A549 (cell line): ENCODE data around the gene TNP2. TPM values are rescaled to one million over a fixed set of nuclear protein-coding genes. Genes with fewer than 3 reads are reported as not detected.

Experiments
- ATAC-seq, 2 experiments: fragments of 200-7000 bp in 1 of 2; fragments of >200 bp in 1 of 2; cut with Nextera tagmentation in 1 of 2; cut with Tn5 transposase in 1 of 2; 3 replicates each; pipeline versions ENCODE4 v1.8.0 to v1.9.1; 2018 to 2020; ENCODE audit warnings: mild to moderate bottlenecking in 1 of 2, moderate library complexity in 1 of 2
- CTCF ChIA-PET: fragments of 300-600 bp; sonication (Branson Sonifier 250); formaldehyde crosslinking; extraction: SDS; loops from one replicate; lab custom pipeline; 2021; ENCODE audit warnings: antibody characterized with exemption, inconsistent platforms; lab: Yijun Ruan, JAX
- POLR2A ChIA-PET: fragments of 350-600 bp; formaldehyde crosslinking; extraction: SDS; loops from one replicate; lab custom pipeline; 2021; ENCODE audit warnings: antibody characterized with exemption, inconsistent platforms; lab: Yijun Ruan, JAX
- DNase-seq, 2 experiments: peaks; one replicate each; pipeline versions ENCODE4 v3.0.0 to v3.0.0-alpha.2; 2011 to 2016; ENCODE audit warnings: low read depth in 1 of 2, low spot score in 1 of 2
- FAIRE-seq: peaks from 2 replicates; lab custom pipeline; 2011; peaks lifted over from hg19 to GRCh38; lab: Jason Lieb, UNC
- H3K27ac ChIP-seq, 2 experiments: fragments of >200 bp; sonication (Bioruptor Twin); formaldehyde crosslinking; 3 replicates each; pipeline ENCODE4 v1.5.1; 2016 to 2017
- H3K4me1 ChIP-seq: fragments of >200 bp; sonication (Bioruptor Twin); formaldehyde crosslinking; 3 replicates; pipeline ENCODE4 v1.6.1; 2016
- H3K4me2 ChIP-seq: fragments of >200 bp; sonication (Bioruptor Twin); formaldehyde crosslinking; 3 replicates; pipeline ENCODE4 v1.6.1; 2016
- H3K4me3 ChIP-seq: fragments of >200 bp; sonication (Bioruptor Twin); formaldehyde crosslinking; 3 replicates; pipeline ENCODE4 v1.5.1; 2016
- H3K9me3 ChIP-seq: fragments of >200 bp; sonication (Bioruptor Twin); formaldehyde crosslinking; 3 replicates; pipeline ENCODE4 v1.6.1; 2016
- BHLHE40 ChIP-seq: IDR thresholded peaks from 2 replicates; pipeline ENCODE4 v1.6.1; 2012; ENCODE audit warnings: low read depth, low read length, inconsistent platforms
- CBX2 ChIP-seq: fragments of 200-600 bp; sonication (generic); IDR thresholded peaks from 2 replicates; pipeline ENCODE4 v1.6.1; 2016; ENCODE audit warnings: low read depth, mild to moderate bottlenecking, borderline replicate concordance
- CHD2 ChIP-seq: fragments of 150-350 bp; IDR thresholded peaks from 2 replicates; pipeline ENCODE4 v1.6.1; 2014; ENCODE audit warnings: low read length; ENCODE audit not compliant: partially characterized antibody
- FOXS1 ChIP-seq: fragments of 250-450 bp; sonication (Bioruptor Pico); IDR thresholded peaks from 2 replicates; pipeline ENCODE4 v1.5.0; 2020; ENCODE audit warnings: mild to moderate bottlenecking, moderate library complexity
- HDAC2 ChIP-seq: fragments of 200-600 bp; sonication (generic); IDR thresholded peaks from 2 replicates; pipeline ENCODE4 v1.6.1; 2016
- HEYL ChIP-seq: fragments of 250-450 bp; sonication (Bioruptor Pico); IDR thresholded peaks from 2 replicates; pipeline ENCODE4 v1.8.0; 2021; ENCODE audit warnings: mild to moderate bottlenecking, moderate library complexity
- HOXA7 ChIP-seq: fragments of 250-450 bp; sonication (Bioruptor Pico); IDR thresholded peaks from 2 replicates; pipeline ENCODE4 v1.5.0; 2020; ENCODE audit warnings: mild to moderate bottlenecking, moderate library complexity
- HOXB13 ChIP-seq: fragments of 250-450 bp; sonication (Bioruptor Pico); IDR thresholded peaks from 2 replicates; pipeline ENCODE4 v1.5.0; 2020; ENCODE audit warnings: low read depth, mild to moderate bottlenecking, moderate library complexity
- MAFK ChIP-seq: fragments of 450-650 bp; IDR thresholded peaks from 2 replicates; pipeline ENCODE4 v1.6.1; 2014; ENCODE audit not compliant: partially characterized antibody
- MYC ChIP-seq: IDR thresholded peaks from 2 replicates; pipeline ENCODE4 v1.6.1; 2012; ENCODE audit warnings: mild to moderate bottlenecking, inconsistent platforms, low read length, improper control_type of control experiment, borderline replicate concordance
- NFE2L2 ChIP-seq: fragments of 150-350 bp; conservative IDR thresholded peaks from 2 replicates; pipeline ENCODE4 v1.6.1; 2014; ENCODE audit warnings: low read length
- NPAS2 ChIP-seq: fragments of 250-450 bp; sonication (Bioruptor Pico); IDR thresholded peaks from 2 replicates; pipeline ENCODE4 v1.8.0; 2022; ENCODE audit warnings: mild to moderate bottlenecking, moderate library complexity, borderline replicate concordance
- PHF8 ChIP-seq: fragments of 200-600 bp; sonication (generic); IDR thresholded peaks from 2 replicates; pipeline ENCODE4 v1.6.1; 2016; ENCODE audit warnings: low read depth, mild to moderate bottlenecking, antibody characterized with exemption, moderate library complexity, borderline replicate concordance
- POLR2A ChIP-seq: IDR thresholded peaks from 2 replicates; pipeline ENCODE4 v1.6.1; 2012; ENCODE audit warnings: mild to moderate bottlenecking, low read length
- POLR2AphosphoS2 ChIP-seq: conservative IDR thresholded peaks from 2 replicates; pipeline ENCODE4 v1.6.1; 2012; ENCODE audit warnings: low read length, improper control_type of control experiment, inconsistent platforms
- RAD21 ChIP-seq, 2 experiments: fragments of >200 bp in 1 of 2; sonication (Bioruptor Twin) in 1 of 2; formaldehyde crosslinking in 1 of 2; IDR thresholded peaks in 1 of 2; conservative IDR thresholded peaks in 1 of 2; 2 replicates in 1 of 2; 3 replicates in 1 of 2; pipeline ENCODE4 v1.6.1; 2012 to 2018; ENCODE audit warnings: inconsistent platforms in 1 of 2
- RARB ChIP-seq: fragments of 250-450 bp; sonication (Bioruptor Pico); IDR thresholded peaks from 2 replicates; pipeline ENCODE4 v1.8.0; 2021; ENCODE audit warnings: mild to moderate bottlenecking, moderate library complexity
- RFX5 ChIP-seq: fragments of 450-650 bp; IDR thresholded peaks from 2 replicates; pipeline ENCODE4 v1.7.1; 2014; ENCODE audit warnings: antibody characterized with exemption, mild to moderate bottlenecking, moderate library complexity
- RNF2 ChIP-seq: fragments of 200-600 bp; sonication (generic); IDR thresholded peaks from 2 replicates; pipeline ENCODE4 v1.6.1; 2016; ENCODE audit warnings: low read depth, mild to moderate bottlenecking, antibody characterized with exemption, moderate library complexity, borderline replicate concordance
- SREBF2 ChIP-seq: fragments of 450-650 bp; IDR thresholded peaks from 2 replicates; pipeline ENCODE4 v1.6.1; 2014; ENCODE audit warnings: mild to moderate bottlenecking, moderate library complexity
- TFCP2L1 ChIP-seq: fragments of 250-450 bp; sonication (Bioruptor Pico); IDR thresholded peaks from 2 replicates; pipeline ENCODE4 v1.5.0; 2021; ENCODE audit warnings: mild to moderate bottlenecking
- TP53 ChIP-seq: fragments of 250-450 bp; sonication (Bioruptor Pico); IDR thresholded peaks from 2 replicates; pipeline ENCODE4 v1.5.0; 2021; ENCODE audit warnings: mild to moderate bottlenecking, moderate library complexity
- ZC3H11A ChIP-seq: fragments of 450-650 bp; IDR thresholded peaks from 2 replicates; pipeline ENCODE4 v1.6.1; 2014; ENCODE audit warnings: antibody characterized with exemption, mild to moderate bottlenecking
- ZSCAN20 ChIP-seq: fragments of 250-450 bp; sonication (Bioruptor Pico); IDR thresholded peaks from 2 replicates; pipeline ENCODE4 v1.8.0; 2022; ENCODE audit warnings: mild to moderate bottlenecking, moderate library complexity
- WGBS: methylation state at CpG from one replicate; pipeline ENCODE4 v1.1.6; 2017; ENCODE audit errors: missing lambda C conversion rate; 5-methylcytosine and 5-hydroxymethylcytosine counted together
- polyA plus RNA-seq, 4 experiments: library from polyadenylated mRNA; depleted of rRNA in 3 of 4; stranded (reverse); fragments of >200 nt; fragmentation: RNase III in 1 of 4; extraction: RNeasy Plus Mini Kit Qiagen cat#74134 plus additional on column Dnase treatment in 1 of 4; gene quantifications; 2 replicates in 3 of 4; 3 replicates in 1 of 4; pipeline ENCODE4 v1.2.3, GENCODE V29; 2011 to 2017
- TF ChIP-seq, protein P1 (sequence below): IDR thresholded peaks from 2 replicates; pipeline ENCODE4 v1.6.1; 2012
- TF ChIP-seq, protein P2 (sequence below): fragments of 250-450 bp; sonication (Bioruptor Pico); IDR thresholded peaks from 2 replicates; pipeline ENCODE4 v1.5.0; 2020; ENCODE audit warnings: low read depth, mild to moderate bottlenecking, moderate library complexity
- TF ChIP-seq, protein P3 (sequence below): fragments of 200-600 bp; sonication (generic); IDR thresholded peaks from 2 replicates; pipeline ENCODE4 v1.6.1; 2016; ENCODE audit warnings: antibody characterized with exemption, mild to moderate bottlenecking, moderate library complexity
- TF ChIP-seq, protein P4 (sequence below): fragments of 250-450 bp; sonication (Bioruptor Pico); IDR thresholded peaks from 2 replicates; pipeline ENCODE4 v1.5.0; 2021; ENCODE audit warnings: mild to moderate bottlenecking, moderate library complexity, borderline replicate concordance
- TF ChIP-seq, protein P5 (sequence below): fragments of >200 bp; sonication (Bioruptor Twin); formaldehyde crosslinking; IDR thresholded peaks from 2 replicates; pipeline ENCODE4 v1.6.1; 2016

Gene TNP2
- polyA plus RNA-seq, 2 of the 4 experiments (the other 2 are of a cell fraction), result not detected

DNA sequence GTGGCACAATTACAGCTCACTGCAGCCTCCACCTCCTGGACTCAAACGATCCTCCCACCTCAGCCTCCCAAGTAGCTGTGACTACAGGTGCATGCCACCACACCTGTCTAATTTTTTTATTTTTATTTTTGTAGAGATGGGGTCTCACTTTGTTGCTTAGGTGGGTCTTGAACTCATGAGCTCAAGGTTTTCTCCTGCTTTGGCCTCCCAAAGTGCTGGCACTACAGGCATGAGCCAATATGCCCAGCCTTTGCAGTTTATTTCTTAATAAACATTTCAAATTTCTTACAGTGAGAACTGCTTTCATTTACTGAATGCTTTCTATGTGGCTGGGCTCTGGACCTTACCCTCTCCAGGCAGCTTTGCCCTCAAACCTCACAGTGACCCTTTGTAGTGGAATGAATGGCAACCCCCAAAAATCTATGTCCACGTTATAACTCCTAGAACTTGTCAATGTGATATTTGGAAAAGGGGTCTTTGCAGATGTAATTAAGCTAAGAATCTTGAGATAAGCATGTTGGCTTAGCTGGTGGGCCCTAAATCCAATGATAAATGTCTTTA, 1.6 kb upstream of the TNP2 start (continued):
- TF ChIP-seq CHD2 (no peak), CBX2 (no peak), HEYL (CRISPR knock-in tag) (no peak), SREBF2 (no peak)

DNA sequence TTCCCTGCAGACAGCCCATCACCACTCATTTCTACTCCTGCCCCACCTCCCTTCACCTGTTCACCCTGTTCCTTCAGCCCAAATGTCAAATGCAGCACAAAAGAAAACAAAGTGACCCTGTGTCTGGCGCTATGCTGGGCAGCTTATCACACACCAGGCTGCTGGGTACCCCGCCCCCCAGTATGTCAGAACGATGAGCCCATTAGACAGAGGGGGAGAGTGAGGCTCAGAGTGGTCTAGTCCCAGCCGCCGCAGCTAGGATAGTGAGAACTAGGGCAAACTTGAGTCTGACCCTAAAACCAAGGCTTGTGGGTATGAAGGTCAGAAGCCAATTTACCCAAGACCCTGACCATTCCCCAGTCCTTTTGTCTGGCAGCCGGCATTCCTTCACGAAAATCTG, 4.0 kb downstream of the TNP2 start:
- ATAC-seq, result no peak
- DNase-seq, result no peak
- H3K27ac ChIP-seq, result no peak overlapping the region
- no peaks in the 10 kb centered on the region for H3K4me1 ChIP-seq
- CTCF ChIA-PET, result interaction anchor here (1.1 to 3.6 kb wide), 3 partner anchors 10 to 301 kb away, joined by 3 to 17 read pairs (median 10); no protein-coding TSS in a partner anchor
- no peak overlapping the region for H3K4me2 ChIP-seq
- H3K9me3 ChIP-seq, result no peaks in the 10 kb centered on the region
- no peak overlapping the region for H3K4me3 ChIP-seq
- TF ChIP-seq POLR2A (no peak), POLR2AphosphoS2 (no peak), NPAS2 (CRISPR knock-in tag) (no peak), HDAC2 (no peak), SREBF2 (no peak), RAD21 (conservative IDR thresholded peaks at IDR 0.05 in 1 of 2, IDR thresholded peaks at IDR 0.05 in 1 of 2) (no peak), TFCP2L1 (CRISPR knock-in tag) (no peak), HOXB13 (CRISPR knock-in tag) (no peak), BHLHE40 (no peak), ZSCAN20 (no peak), NFE2L2 (no peak), RARB (CRISPR knock-in tag) (no peak)
- TF ChIP-seq, protein P1, sequence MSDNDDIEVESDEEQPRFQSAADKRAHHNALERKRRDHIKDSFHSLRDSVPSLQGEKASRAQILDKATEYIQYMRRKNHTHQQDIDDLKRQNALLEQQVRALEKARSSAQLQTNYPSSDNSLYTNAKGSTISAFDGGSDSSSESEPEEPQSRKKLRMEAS, result no peak
- TF ChIP-seq, protein P2, sequence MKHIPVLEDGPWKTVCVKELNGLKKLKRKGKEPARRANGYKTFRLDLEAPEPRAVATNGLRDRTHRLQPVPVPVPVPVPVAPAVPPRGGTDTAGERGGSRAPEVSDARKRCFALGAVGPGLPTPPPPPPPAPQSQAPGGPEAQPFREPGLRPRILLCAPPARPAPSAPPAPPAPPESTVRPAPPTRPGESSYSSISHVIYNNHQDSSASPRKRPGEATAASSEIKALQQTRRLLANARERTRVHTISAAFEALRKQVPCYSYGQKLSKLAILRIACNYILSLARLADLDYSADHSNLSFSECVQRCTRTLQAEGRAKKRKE (CRISPR knock-in tag), result no peak
- TF ChIP-seq, protein P3, sequence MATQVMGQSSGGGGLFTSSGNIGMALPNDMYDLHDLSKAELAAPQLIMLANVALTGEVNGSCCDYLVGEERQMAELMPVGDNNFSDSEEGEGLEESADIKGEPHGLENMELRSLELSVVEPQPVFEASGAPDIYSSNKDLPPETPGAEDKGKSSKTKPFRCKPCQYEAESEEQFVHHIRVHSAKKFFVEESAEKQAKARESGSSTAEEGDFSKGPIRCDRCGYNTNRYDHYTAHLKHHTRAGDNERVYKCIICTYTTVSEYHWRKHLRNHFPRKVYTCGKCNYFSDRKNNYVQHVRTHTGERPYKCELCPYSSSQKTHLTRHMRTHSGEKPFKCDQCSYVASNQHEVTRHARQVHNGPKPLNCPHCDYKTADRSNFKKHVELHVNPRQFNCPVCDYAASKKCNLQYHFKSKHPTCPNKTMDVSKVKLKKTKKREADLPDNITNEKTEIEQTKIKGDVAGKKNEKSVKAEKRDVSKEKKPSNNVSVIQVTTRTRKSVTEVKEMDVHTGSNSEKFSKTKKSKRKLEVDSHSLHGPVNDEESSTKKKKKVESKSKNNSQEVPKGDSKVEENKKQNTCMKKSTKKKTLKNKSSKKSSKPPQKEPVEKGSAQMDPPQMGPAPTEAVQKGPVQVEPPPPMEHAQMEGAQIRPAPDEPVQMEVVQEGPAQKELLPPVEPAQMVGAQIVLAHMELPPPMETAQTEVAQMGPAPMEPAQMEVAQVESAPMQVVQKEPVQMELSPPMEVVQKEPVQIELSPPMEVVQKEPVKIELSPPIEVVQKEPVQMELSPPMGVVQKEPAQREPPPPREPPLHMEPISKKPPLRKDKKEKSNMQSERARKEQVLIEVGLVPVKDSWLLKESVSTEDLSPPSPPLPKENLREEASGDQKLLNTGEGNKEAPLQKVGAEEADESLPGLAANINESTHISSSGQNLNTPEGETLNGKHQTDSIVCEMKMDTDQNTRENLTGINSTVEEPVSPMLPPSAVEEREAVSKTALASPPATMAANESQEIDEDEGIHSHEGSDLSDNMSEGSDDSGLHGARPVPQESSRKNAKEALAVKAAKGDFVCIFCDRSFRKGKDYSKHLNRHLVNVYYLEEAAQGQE, result no peak
- TF ChIP-seq, all 56 proteins: peak for 0
- POLR2A ChIA-PET, result no interaction called here
- FAIRE-seq, result no peak
- 70% methylated on average over 7 of the region's 7 CpGs for WGBS

DNA sequence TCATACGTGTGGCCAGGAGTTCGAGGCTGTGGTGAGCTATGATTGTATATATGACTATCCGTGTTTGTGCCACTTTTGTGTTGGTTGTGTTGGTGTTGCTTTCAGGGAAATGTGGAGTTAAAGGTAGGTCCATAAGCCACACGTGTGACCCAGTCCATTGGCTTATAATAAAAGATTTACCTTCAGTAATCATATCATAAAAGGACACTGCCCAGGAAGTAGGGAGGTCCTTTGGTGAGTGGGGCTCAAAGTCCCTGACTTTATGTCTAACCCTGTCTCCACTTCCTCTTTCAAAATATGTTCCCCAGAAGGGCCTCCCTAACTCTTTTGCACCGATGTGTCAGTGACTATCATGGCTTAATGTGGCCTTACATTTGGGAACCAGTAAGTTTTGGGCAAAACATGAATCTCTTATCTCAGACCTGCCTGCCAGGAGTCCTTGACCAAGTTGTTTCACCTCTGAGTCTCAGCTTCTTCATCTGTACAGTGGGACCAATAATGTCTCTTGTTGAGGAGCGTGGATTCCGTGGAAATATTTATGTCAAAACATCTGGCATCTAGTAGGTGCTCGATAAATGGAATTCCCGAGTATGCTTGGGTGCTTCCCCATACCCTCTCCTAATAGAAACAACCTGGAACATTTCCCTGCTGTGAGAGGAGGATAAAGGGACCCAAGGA, 4.8 kb downstream of the TNP2 start:
- CTCF ChIA-PET, result interaction anchor here (1.1 to 3.6 kb wide), 4 partner anchors 9 to 301 kb away, joined by 3 to 17 read pairs (median 6); no protein-coding TSS in a partner anchor
- H3K4me3 ChIP-seq, result no peak overlapping the region
- POLR2A ChIA-PET, result interaction anchor here (1.1 kb wide), 1 partner anchor 8 kb away, joined by 3 read pairs; the partner anchor contains the start of gene SOCS1
- no peak overlapping the region for H3K27ac ChIP-seq
- H3K4me2 ChIP-seq, result no peak overlapping the region
- 55% methylated on average over 9 of the region's 9 CpGs for WGBS
- no peak for ATAC-seq
- no peaks in the 10 kb centered on the region for H3K9me3 ChIP-seq
- FAIRE-seq, result no peak
- DNase-seq, result no peak
- H3K4me1 ChIP-seq, result no peaks in the 10 kb centered on the region
- no peak for TF ChIP-seq TP53 (CRISPR knock-in tag)
- TF ChIP-seq ZC3H11A, result no peak
- TF ChIP-seq, protein P4, sequence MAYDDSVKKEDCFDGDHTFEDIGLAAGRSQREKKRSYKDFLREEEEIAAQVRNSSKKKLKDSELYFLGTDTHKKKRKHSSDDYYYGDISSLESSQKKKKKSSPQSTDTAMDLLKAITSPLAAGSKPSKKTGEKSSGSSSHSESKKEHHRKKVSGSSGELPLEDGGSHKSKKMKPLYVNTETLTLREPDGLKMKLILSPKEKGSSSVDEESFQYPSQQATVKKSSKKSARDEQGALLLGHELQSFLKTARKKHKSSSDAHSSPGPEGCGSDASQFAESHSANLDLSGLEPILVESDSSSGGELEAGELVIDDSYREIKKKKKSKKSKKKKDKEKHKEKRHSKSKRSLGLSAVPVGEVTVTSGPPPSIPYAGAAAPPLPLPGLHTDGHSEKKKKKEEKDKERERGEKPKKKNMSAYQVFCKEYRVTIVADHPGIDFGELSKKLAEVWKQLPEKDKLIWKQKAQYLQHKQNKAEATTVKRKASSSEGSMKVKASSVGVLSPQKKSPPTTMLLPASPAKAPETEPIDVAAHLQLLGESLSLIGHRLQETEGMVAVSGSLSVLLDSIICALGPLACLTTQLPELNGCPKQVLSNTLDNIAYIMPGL, result no peak
- no peak for TF ChIP-seq RFX5
- TF ChIP-seq MAFK, result no peak
- TF ChIP-seq, protein P5, sequence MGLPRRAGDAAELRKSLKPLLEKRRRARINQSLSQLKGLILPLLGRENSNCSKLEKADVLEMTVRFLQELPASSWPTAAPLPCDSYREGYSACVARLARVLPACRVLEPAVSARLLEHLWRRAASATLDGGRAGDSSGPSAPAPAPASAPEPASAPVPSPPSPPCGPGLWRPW, result no peak
- no peak for TF ChIP-seq POLR2A
- no peak for TF ChIP-seq PHF8
- no peak for TF ChIP-seq HOXA7 (CRISPR knock-in tag)
- TF ChIP-seq RARB (CRISPR knock-in tag), result no peak
- no peak for TF ChIP-seq FOXS1
- no peak for TF ChIP-seq ZSCAN20
- TF ChIP-seq MYC, result no peak
- TF ChIP-seq RNF2, result no peak
